ENCODE data around the gene UHMK1.
A peak's percentile ranks its signal among the peaks of the same experiment; 100 is the strongest.

UHMK1 gene

DNA sequence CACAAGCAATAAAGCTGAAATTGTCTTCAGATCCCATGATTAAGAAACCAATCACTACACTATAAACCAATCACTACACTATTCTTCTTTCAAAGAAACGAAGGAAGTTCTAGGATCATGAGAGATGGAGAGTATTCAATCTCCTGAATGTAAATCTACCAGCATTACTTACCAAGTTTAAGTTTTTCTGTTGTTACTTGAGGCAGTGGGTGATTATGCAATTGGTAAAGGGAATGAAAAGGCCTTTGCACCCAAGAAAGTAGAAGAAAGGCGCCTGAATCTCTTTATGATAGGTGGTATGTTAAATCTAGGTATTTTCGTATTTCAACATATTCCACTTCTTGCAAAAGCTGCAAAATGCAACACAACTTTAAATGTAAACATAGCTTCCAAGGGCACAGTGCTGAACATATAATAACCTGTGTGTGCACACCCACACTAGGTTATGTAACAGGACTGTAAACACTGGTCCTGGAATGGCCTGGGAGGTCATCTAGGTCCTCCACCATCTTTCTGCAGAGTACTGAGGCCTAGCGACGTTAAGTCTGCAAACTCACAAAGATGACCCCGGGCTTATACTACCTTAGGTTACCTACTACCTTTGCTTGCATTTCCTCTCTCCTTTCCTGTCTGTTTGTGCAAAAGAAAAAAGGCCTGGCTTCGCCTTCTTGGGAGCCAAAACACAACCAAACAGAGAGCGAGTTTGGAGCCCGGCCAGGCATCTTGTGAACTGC, 62.9 kb downstream of the UHMK1 start:
- no peak for DNase-seq (ENCODE audit: low read depth)
- H3K4me3 ChIP-seq (ENCODE audit: low read length): peak overlapping the region; percentile 70
- TF ChIP-seq, protein P1, sequence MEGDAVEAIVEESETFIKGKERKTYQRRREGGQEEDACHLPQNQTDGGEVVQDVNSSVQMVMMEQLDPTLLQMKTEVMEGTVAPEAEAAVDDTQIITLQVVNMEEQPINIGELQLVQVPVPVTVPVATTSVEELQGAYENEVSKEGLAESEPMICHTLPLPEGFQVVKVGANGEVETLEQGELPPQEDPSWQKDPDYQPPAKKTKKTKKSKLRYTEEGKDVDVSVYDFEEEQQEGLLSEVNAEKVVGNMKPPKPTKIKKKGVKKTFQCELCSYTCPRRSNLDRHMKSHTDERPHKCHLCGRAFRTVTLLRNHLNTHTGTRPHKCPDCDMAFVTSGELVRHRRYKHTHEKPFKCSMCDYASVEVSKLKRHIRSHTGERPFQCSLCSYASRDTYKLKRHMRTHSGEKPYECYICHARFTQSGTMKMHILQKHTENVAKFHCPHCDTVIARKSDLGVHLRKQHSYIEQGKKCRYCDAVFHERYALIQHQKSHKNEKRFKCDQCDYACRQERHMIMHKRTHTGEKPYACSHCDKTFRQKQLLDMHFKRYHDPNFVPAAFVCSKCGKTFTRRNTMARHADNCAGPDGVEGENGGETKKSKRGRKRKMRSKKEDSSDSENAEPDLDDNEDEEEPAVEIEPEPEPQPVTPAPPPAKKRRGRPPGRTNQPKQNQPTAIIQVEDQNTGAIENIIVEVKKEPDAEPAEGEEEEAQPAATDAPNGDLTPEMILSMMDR (conservative IDR thresholded peaks at IDR 0.05; ENCODE audit: low read length): no peak

DNA sequence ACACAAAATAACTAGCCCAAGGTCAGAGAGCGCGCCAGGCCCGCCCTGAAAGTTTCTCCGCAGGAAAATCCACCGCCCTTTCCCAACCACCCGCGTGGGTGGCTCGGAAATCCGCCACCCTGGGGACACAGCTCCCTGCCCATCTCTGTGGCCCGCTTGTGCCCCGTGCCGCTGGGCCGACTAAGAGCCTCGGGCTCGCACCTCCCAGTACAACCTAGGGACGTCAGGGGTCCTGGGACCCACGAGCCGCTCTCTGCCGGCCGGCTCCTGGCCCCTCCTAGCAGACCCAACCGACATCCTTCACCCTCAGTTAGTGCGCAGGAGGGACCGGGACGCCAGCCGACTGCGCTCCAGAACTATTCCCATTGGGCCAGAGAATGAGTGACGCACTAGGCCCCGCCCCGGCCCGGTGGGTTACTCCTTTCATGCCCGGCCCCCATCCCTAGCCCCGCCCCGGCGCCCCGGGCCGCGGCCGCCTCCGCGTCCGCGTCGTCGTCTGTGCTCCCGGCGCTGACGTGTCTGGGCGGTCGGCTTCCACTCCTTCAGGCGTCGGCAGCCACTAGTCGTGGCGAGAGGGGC, 63.5 kb downstream of the UHMK1 start:
- TF ChIP-seq, protein P1 (conservative IDR thresholded peaks at IDR 0.05; ENCODE audit: low read length): no peak
- peak overlapping the region; percentile 70 for H3K4me3 ChIP-seq (ENCODE audit: low read length)
- peak; percentile 97 for DNase-seq (ENCODE audit: low read depth)

DNA sequence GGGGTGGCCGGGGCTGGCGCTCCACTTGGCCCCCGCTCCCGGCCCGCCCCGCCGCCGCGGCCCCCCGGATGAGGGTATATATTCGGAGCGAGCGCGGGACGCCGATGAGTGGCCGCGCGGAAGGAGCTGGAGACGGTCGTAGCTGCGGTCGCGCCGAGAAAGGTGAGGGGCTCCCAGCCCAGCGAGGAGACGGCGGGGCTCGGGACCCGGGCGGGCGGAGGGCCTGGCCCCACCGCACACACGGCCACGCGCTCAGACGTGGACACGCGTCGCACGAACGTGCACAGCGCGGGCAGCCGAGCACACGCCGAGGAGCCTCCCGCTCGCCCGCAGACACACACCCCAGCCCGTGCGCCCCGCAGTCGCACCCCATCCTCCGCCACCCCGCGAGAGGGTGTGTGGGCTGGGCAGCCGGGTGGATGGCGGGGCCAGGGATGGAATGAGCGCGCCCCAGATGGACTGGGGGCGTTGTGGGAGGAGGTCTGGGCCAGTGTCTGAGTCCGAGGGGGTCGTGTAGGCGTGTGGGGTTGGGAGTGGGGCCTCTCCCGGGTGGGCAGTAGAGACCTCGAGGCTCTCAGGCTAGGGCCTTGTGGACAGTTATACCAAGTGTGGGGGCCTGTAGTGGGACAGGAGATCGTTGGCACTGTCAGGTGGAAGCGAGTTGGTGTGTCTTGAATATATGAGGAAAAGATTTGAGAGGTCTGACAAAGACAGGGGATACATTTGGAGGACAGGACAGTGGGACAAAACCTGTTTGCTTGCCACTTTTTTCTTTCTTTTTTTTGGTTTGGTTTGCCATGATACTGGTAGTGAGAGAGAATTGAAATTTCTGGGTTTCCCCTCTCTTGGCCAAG, 64.2 kb downstream of the UHMK1 start, which contains the start of gene UAP1:
TSS of gene UAP1 (plus strand) at position 107 of the 854 bp plus-strand sequence. CDS start 4,347 bp downstream, outside the sequence.
- no peak for DNase-seq (ENCODE audit: low read depth)
- H3K4me3 ChIP-seq (ENCODE audit: low read length): peak within 1 kb of the TSS; percentile 90

DNA sequence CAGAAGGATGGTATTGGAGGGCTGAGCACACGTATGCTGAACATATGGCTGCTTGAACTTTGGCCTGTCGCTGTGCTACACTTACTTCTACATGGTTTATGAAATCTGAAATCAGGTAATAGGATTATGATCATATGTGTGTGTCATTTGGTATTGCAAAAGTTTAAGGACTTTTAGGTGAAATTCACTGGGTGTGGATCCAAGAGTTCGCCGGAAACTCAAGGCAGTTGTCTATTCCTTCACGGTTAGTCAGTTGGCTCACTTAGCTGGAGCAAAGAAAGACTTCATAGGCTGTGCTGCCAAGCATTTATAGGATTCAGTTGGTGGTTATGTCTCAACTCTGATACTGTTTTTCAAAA, 64.8 kb downstream of the UHMK1 start:
- peak overlapping the region; percentile 90 for H3K4me3 ChIP-seq (ENCODE audit: low read length)
- DNase-seq (ENCODE audit: low read depth): peak; percentile 83
- TF ChIP-seq, protein P1 (conservative IDR thresholded peaks at IDR 0.05; ENCODE audit: low read length): no peak

More for the DNA sequence above, 64.2 kb downstream of the UHMK1 start, which contains the start of gene UAP1:
- TF ChIP-seq, protein P1 (conservative IDR thresholded peaks at IDR 0.05; ENCODE audit: low read length): no peak

DNA sequence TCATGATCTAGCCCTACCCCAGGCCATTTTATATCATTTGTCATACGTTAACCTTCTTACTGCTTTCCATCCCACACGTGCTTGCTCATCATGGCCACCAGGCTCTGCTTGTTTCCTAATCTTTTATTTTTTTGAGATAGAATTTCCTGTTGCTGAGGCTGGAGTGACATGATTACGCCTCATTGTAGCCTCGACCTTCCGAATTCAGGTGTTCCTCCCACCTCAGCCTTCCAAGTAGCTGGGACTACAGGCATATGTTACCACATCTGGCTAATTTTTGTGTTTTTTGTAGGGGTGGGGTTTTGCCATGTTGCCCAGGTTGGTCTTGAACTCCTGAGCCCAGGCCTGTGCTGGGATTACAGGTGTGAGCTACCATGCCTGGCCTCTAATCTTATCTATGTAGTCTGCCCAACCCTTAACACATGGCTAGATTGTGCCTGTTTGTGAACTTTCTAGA, 67.2 kb downstream of the UHMK1 start:
- TF ChIP-seq, protein P1 (conservative IDR thresholded peaks at IDR 0.05; ENCODE audit: low read length): peak; percentile 14; the same call in 1 of the 2 replicates
- DNase-seq (ENCODE audit: low read depth): no peak
- H3K4me3 ChIP-seq (ENCODE audit: low read length): no peak overlapping the region

DNA sequence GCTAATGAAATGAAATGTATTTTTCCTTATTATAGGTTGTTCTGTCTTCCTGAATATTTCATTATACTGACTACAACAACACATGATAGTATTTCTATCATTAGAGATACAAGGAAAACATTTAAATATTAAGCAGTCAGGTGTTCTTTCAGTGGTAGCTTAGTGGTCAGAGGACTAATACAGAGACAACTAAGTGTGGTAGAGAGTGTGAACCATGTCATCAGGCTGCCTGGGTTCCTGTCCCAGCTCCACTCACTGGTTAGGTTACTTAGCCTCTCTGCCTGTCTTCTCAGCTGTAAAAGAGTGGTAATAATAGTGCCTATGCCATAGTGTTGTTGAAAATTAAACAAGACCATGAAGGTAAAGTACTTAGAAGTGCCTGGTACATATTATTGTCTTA, 67.8 kb downstream of the UHMK1 start:
- DNase-seq (ENCODE audit: low read depth): no peak
- TF ChIP-seq, protein P1 (conservative IDR thresholded peaks at IDR 0.05; ENCODE audit: low read length): no peak
- H3K4me3 ChIP-seq (ENCODE audit: low read length): no peak overlapping the region

All from AG10803 (cell line).